GM21515 (cell line): ENCODE results near the gene ESPN.

Experiments
- ATAC-seq: cut with Tn5 transposase; IDR thresholded peaks from one replicate; pipeline ENCODE4 v1.9.1; 2021; ENCODE audit not compliant: unreplicated experiment

ESPN gene

DNA sequence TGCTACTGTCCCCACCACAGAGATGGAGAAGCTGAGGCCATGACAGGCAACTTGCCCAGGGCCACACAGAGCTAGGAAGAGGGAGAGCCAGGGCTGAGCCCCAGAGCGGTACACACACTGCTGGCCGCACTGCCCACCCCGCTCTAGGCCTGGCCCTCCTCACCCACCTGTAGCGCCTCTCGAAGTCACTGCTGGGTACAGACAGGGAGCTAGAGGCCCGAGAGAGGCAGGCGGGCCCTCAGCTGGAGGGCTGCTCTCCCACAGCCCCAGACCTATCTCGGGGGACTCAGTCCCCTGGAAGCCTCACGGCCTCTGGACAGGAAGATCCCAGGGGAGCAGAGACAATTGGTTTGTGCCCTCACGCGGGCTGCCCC, 84.2 kb downstream of the ESPN start:
- no peak for ATAC-seq

DNA sequence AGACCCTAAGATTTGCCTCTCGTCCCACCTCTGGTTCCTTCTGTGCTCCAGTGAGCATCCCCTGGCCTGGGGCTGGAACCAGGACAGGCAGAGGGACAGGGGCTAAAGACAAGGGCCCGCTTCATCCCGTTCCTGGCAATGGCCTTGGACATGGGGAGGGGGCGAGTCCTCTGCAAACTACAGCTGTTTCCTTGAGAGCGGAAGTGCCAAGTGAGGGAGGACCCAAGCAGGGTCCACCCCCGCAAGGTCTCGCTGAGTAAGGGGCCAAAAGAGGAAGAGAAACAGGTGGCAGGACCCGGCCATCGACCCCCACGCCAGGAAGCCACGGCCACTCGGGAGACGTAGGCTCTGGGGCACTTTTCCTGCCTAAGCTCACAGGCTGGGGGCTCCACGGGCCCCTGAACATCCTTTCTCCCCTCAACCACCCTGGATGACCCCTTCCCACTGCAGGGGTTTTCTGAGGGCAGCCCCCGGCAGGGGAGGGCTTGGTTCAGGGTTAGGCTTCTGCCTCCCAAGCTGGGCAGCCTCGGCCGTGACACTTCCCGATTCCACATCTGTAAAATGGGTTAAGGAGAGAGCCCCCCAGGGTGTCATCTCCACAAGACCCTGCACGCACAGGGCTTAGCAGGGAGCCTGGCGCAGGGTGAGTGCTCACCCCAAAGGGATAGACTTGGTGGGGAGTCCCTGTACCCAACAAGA, 84.8 kb downstream of the ESPN start:
- ATAC-seq = no peak

DNA sequence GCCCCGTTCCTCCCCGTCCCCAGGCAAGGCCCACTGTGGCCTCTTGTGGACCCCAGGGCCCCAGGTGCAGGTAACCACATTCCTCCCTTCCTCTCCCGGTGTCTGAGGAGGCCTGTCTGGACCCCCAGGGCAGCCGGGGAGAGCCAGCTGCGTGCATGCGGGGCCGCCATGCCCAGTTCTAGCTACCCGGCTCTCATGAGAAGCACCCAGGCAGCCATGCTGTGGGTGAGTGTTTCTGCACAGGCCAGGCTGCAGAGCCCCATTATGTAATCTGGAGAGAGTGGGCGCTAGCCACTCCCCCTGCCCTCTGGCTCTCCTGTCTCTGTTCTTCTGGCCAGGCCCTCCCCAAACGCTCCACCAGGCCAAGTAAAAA, 85.3 kb downstream of the ESPN start:
- ATAC-seq = no peak

DNA sequence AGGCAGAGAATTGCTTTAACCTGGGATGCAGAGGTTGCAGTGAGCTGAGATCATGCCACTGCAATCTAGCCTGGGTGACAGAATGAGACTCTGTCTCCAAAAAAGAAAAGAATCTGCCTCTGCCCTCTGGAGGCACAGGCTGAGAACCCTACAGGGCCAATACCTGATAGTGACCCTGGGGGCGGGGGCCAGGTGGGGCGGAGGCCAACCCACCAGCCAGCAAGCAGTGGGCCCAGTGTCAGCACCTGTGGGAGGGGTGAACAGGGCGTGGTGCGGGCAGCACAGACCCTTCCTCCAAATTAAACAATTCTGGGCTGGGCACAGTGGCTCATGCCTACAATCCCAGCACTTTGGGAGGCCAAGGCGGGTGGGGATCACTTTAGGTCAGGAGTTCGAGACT, 85.9 kb downstream of the ESPN start:
- no peak for ATAC-seq
